Naive thymus-derived CD8-positive, alpha-beta T cell (primary cell): ENCODE data around the gene PABPC1L. TPM values are rescaled to one million over a fixed set of nuclear protein-coding genes. Genes with fewer than 3 reads are reported as not detected.

ENCODE experiments used
- ATAC-seq, 2 donors: fragments of 150-1000 bp; cut with Tn5 transposase in 1 of 2; sonication (Bioruptor Pico), chemical (Tn5 transposase) in 1 of 2; 1 replicate in 1 of 2; 2 replicates in 1 of 2; pipeline ENCODE4 v1.10.0; 2021; ENCODE audit warnings: mild to moderate bottlenecking in 2 of 2, moderate library complexity in 2 of 2
- POLR2A ChIA-PET: fragments of 350-600 bp; sonication (Branson Sonifier 250); formaldehyde crosslinking; loops from one replicate; lab custom pipeline; 2021; ENCODE audit warnings: antibody characterized with exemption; lab: Charles Lee
- DNase-seq, 10 donors: peaks; one replicate each; pipeline versions ENCODE4 v3.0.0 to v3.0.0-alpha.2; 2020 to 2022
- H3K27ac Mint-ChIP-seq, 10 donors: one replicate each; pipeline ENCODE4 v1.8.0; 2020 to 2022; ENCODE audit warnings: mild to moderate bottlenecking in 10 of 10, mixed read lengths in 10 of 10, moderate library complexity in 4 of 10, inconsistent platforms in 1 of 10
- H3K27me3 Mint-ChIP-seq, 5 donors: one replicate each; pipeline ENCODE4 v1.8.0; 2021 to 2022; ENCODE audit warnings: mixed read lengths in 5 of 5
- H3K36me3 Mint-ChIP-seq, 3 donors: one replicate each; pipeline ENCODE4 v1.8.0; 2020 to 2022; ENCODE audit warnings: mixed read lengths in 3 of 3, mild to moderate bottlenecking in 2 of 3, inconsistent platforms in 1 of 3
- H3K4me1 Mint-ChIP-seq, 4 donors: one replicate each; pipeline ENCODE4 v1.8.0; 2021 to 2022; ENCODE audit warnings: mixed read lengths in 4 of 4
- H3K4me3 Mint-ChIP-seq, 10 donors: one replicate each; pipeline ENCODE4 v1.8.0; 2020 to 2022; ENCODE audit warnings: mild to moderate bottlenecking in 10 of 10, mixed read lengths in 10 of 10, moderate library complexity in 6 of 10, inconsistent platforms in 1 of 10
- H3K9me3 Mint-ChIP-seq, 9 donors: one replicate each; pipeline ENCODE4 v1.8.0; 2020 to 2022; ENCODE audit warnings: mixed read lengths in 9 of 9, mild to moderate bottlenecking in 3 of 9, inconsistent platforms in 1 of 9, moderate library complexity in 1 of 9
- polyA plus RNA-seq, 3 donors: library from polyadenylated mRNA; unstranded; fragments of 300-500 nt; fragmentation: Illumina TruSeq; gene quantifications; one replicate each; pipeline ENCODE4 v1.2.3, GENCODE V29; 2021
- total RNA-seq, 8 experiments: library from RNA in 2 of 8; stranded (reverse) in 2 of 8; gene quantifications; one replicate each; pipeline ENCODE4 v1.2.3 and lab custom pipeline; 2021 to 2026

The PABPC1L gene
- total and polyA plus RNA-seq, 5 experiments from 2014 or later: 0.28 to 63.4 (median 0.74) TPM

DNA sequence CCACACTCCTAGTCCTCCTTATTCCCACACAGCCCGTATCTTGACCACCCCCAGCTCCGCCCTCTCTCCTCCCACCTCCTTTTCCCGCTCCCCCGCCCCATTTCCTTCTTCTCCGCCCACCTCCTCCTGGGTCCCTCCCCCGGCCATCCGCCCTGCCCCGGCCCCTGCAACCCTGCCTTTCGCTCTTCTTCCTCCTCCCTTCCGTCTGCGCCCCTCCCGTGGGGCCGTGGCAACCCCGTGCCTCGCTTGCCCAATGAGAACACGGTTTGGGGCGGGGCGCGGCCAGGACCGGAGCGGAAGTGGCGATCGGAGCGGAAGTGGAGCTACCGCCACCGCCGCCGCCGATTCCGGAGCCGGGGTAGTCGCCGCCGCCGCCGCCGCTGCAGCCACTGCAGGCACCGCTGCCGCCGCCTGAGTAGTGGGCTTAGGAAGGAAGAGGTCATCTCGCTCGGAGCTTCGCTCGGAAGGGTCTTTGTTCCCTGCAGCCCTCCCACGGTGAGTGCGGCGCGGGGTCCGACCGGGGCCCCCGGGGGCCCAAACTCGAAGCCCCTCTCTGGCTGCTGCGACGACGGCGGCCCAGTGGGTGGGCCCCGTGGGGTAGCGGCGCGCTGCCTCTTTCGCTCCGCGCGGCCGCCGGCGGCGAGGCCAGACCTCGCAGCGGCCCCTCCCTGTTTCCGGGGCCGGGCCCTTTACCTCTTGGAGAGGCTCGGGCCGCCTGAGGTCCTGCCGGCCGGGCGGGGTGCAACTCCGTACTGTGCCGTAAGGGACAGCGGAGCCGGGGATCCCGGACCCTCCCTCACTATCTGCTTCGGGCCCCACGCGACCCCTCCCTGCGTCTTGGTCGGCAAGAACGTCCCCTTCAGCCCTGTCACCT, 24.2 kb upstream of the PABPC1L start, which contains the start of gene YWHAB:
TSS of gene YWHAB (plus strand) at position 314 of the 874 bp plus-strand sequence. CDS start 15,829 bp downstream, outside the sequence.
- Mint-ChIP-seq H3K9me3 (no peaks in the 10 kb centered on the region), H3K27me3 (no peaks in the 10 kb centered on the region), H3K27ac (peak within 1 kb of the TSS; percentile 94 to 99 (median 97)), H3K4me3 (peak within 1 kb of the TSS; percentile 88 to 98 (median 96)), H3K4me1 (peaks cover 31 to 67% (median 64%) of the 10 kb centered on the region in 4 donors), H3K36me3 (peaks cover 0 to 19% (median 0%) of the 10 kb centered on the region in 3 donors)
- POLR2A ChIA-PET: interaction anchor here (0.5 to 1.8 kb wide), 18 partner anchors 11 to 906 kb away, joined by 3 to 21 read pairs (median 4); partner anchors contain the start of genes DNTTIP1, PABPC1L, STK4 and TOMM34
- DNase-seq (peak; percentile 93 to 98 (median 96)), ATAC-seq (peak; percentile 93 to 96)

DNA sequence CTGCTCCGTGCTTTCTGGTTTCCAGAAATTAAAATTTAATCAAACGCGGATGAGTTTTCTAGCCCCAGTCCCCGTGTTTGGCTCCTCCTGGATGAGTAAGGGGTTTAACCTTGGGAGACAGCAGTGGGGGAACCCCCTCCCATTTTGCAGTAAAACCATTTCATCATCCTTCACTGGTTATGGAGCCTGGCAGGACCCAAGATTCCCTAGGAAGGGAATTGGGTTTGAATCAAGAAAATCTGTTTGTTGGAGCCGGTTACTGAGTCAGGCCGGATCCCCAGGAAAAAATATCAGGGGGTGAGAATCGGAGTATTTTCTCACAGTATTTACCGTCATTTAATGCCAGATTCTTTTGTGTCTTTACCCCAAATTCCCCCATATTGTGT, 23.6 kb upstream of the PABPC1L start:
- no peaks in the 10 kb centered on the region for H3K27me3 Mint-ChIP-seq
- H3K4me3 Mint-ChIP-seq: peak overlapping the region; percentile 88 to 98 (median 96)
- H3K36me3 Mint-ChIP-seq: peaks cover 0 to 20% (median 0%) of the 10 kb centered on the region in 3 donors
- DNase-seq: no peak
- no peak for ATAC-seq
- no peaks in the 10 kb centered on the region for H3K9me3 Mint-ChIP-seq
- peaks cover 32 to 72% (median 69%) of the 10 kb centered on the region in 4 donors for H3K4me1 Mint-ChIP-seq
- POLR2A ChIA-PET: interaction anchor here (1.4 to 1.8 kb wide), 6 partner anchors 10 to 241 kb away, joined by 6 to 21 read pairs (median 12); partner anchors contain the start of genes PABPC1L, STK4 and TOMM34
- peak overlapping the region; percentile 89 to 97 (median 94) for H3K27ac Mint-ChIP-seq

DNA sequence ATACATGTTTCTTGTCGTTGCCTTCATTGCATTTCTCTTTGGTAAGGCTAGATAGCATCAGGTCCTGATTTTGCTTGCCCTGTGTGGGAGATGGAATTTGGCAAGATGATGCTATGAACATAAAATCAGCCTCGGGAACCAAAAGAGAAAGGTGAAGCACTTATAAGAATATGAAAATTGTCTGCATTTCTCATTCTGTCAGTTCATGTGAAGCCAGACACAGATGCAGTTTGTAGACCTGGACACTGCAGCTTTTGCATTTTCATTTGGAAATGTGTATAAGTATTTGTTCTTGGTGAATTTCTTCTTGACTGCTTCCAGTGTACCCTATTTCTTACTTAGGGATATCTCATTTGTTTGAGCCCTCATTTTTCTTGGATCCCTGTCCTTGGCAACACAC, 23.0 kb upstream of the PABPC1L start:
- ATAC-seq: no peak
- Mint-ChIP-seq H3K36me3 (peaks cover 0 to 22% (median 0%) of the 10 kb centered on the region in 3 donors), H3K27ac (peak overlapping the region; percentile 89 to 97 (median 94)), H3K4me3 (peak overlapping the region; percentile 88 to 98 (median 96)), H3K4me1 (peaks cover 32 to 78% (median 75%) of the 10 kb centered on the region in 4 donors), H3K9me3 (no peaks in the 10 kb centered on the region), H3K27me3 (no peaks in the 10 kb centered on the region)
- DNase-seq: no peak
- POLR2A ChIA-PET: interaction anchor here (3.8 kb wide), 1 partner anchor 22 kb away, joined by 11 read pairs; the partner anchor contains the start of gene PABPC1L

DNA sequence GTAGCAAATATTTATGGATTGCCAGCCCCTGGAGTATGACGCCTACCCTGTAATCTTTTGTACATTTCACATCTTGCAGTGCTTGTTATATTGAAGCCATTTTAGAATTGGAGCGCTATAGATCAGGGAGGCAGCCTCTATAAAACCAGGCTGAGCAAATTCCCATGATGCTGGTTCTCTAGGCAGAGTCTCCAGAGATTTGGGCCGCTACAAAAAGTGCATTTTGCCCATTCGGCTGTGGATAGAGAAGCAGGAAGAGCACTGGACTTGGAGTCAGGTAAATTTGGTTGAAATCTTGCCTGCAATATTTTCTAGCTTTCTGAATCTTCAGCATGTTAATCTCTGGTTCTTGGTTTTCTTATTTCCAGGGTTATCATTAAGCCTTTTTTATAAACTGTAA, 22.4 kb upstream of the PABPC1L start:
- peaks cover 0 to 27% (median 3%) of the 10 kb centered on the region in 3 donors for H3K36me3 Mint-ChIP-seq
- peak overlapping the region in 9 of 10 donors; percentile 54 to 97 (median 94) for H3K27ac Mint-ChIP-seq
- POLR2A ChIA-PET: interaction anchor here (0.9 to 3.8 kb wide), 3 partner anchors 14 to 216 kb away, joined by 3 to 11 read pairs (median 3); partner anchors contain the start of gene PABPC1L
- ATAC-seq (no peak), DNase-seq (no peak)
- H3K4me1 Mint-ChIP-seq: peaks cover 36 to 84% (median 80%) of the 10 kb centered on the region in 4 donors
- peak overlapping the region; percentile 88 to 98 (median 96) for H3K4me3 Mint-ChIP-seq
- no peaks in the 10 kb centered on the region for H3K9me3 Mint-ChIP-seq
- no peaks in the 10 kb centered on the region for H3K27me3 Mint-ChIP-seq

DNA sequence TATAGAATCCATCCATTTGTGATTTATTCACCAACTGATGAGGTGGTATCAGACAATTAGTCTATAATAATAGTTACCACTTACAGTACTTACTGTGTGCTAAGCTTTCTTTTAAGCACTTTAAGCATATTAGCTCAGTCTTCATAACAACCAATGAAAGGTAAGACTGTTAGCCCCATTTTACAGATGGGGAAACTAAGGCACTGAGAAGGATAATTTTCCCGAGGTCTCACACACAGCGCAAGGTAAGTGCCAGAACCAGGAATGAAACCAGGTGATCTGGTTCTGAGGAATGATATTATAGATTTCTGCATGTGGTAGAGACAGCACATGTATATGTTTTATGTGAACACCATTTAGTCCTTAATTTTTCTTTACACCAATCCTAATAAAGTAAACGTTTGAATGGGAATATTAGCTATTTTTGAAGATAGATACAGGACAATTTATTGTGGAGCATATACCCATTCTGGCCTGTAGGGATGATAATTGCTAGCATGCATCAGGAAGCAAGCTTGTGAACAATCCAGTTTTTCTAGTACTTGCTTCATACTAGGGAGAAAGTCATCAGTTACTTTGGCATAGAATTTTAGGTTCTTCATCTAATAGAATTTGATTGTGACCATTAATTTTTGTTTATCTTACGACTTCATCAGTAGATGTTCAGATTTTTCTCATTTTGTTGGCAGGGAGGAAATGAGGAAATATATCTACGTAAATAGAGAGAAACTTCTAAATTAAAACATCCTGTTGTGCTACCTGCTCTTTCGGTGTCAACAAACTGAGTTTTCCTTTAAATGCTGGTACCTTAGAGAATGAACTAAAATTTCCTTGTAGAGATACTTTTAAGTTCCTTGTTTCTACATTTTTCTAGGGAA, 21.4 kb upstream of the PABPC1L start:
- DNase-seq: no peak
- Mint-ChIP-seq H3K27ac (peak overlapping the region; percentile 64 to 97 (median 84)), H3K4me1 (peaks cover 36 to 87% (median 82%) of the 10 kb centered on the region in 4 donors), H3K9me3 (no peaks in the 10 kb centered on the region), H3K4me3 (peak overlapping the region; percentile 88 to 98 (median 96)), H3K27me3 (no peaks in the 10 kb centered on the region), H3K36me3 (peaks cover 0 to 29% (median 3%) of the 10 kb centered on the region in 3 donors)
- no peak for ATAC-seq
- POLR2A ChIA-PET: interaction anchor here (0.6 to 3.8 kb wide), 6 partner anchors 15 to 217 kb away, joined by 3 to 11 read pairs (median 3); partner anchors contain the start of gene PABPC1L

DNA sequence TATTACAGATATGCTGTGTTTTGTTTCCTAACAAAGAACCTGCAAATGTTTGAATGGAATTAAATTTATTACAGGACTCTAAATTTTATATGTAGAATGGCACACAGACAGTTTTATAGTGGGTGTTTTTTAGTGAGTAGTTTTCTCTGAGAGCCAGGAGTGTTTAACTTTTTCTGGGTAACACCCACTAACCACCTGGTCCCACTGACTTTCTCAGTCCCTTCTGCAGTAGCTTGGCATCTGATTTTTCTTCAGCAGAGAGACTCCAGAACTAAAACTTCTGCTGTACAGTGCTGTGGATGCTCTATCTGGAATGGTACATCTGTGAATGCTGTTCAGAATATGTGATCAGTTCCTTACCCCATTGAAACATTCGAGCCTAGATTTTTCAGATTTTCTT, 18.0 kb upstream of the PABPC1L start:
- peak overlapping the region in 9 of 10 donors; percentile 0 to 87 (median 69) for H3K27ac Mint-ChIP-seq

DNA sequence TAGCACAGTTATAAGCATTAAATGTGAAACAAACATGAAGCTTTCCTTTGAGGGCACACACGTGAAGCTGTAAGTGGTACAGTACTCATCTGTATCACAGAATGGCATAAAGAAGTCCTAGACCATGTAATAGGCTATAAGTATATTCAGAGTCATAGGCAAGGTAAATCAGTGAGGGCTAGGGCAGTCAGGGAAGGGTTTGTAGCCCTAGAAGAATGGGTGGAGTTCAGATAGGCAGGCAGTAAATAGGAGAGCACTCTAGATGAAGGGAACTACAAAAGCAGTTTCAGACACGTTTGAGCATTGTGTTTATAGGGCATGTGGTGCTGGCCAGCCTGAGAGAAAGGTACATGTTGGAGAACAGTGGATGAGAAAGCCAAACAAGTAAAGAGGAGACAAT, 14.9 kb upstream of the PABPC1L start:
- Mint-ChIP-seq H3K4me1 (peaks cover 40 to 91% (median 86%) of the 10 kb centered on the region in 4 donors), H3K36me3 (peaks cover 0 to 46% (median 3%) of the 10 kb centered on the region in 3 donors), H3K27ac (peak overlapping the region; percentile 17 to 92 (median 63)), H3K27me3 (no peaks in the 10 kb centered on the region), H3K4me3 (peak overlapping the region in 9 of 10 donors; percentile 23 to 62 (median 39)), H3K9me3 (no peaks in the 10 kb centered on the region)
- POLR2A ChIA-PET: no interaction called here
- DNase-seq: no peak
- ATAC-seq: peak; percentile 20 to 34

More for the DNA sequence above, 18.0 kb upstream of the PABPC1L start:
- Mint-ChIP-seq H3K36me3 (peaks cover 0 to 51% (median 3%) of the 10 kb centered on the region in 3 donors), H3K27me3 (no peaks in the 10 kb centered on the region), H3K4me1 (peaks cover 48 to 97% (median 92%) of the 10 kb centered on the region in 4 donors), H3K9me3 (no peaks in the 10 kb centered on the region), H3K4me3 (peak overlapping the region; percentile 2 to 65 (median 56))
- peak in 1 of 2 donors; percentile 10 for ATAC-seq
- DNase-seq: no peak
- POLR2A ChIA-PET: interaction anchor here (1.0 kb wide), 1 partner anchor 14 kb away, joined by 4 read pairs; no protein-coding TSS in a partner anchor

DNA sequence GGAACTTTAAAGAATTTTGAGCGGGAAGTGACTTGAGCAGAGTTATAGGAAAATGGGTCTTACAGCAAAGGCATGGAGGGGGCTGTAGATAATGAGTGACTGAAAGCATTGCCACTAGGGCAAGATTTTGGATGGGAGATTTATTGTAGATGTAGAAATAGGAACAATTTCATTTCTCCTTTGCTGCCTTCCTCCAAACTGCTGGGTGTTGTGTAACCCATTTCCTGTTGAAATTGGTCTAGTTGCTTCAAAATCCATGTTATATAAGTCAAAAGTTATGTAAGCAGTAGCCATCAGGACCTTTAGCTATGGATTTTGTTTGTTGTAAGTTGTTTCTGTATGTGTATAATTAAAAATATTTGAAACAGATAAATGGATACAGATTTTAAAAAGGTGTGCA, 13.3 kb upstream of the PABPC1L start:
- Mint-ChIP-seq H3K27ac (peak overlapping the region; percentile 27 to 92 (median 74)), H3K36me3 (peaks cover 0 to 52% (median 3%) of the 10 kb centered on the region in 3 donors), H3K27me3 (no peaks in the 10 kb centered on the region), H3K4me3 (peak overlapping the region in 9 of 10 donors; percentile 13 to 61 (median 43)), H3K9me3 (no peaks in the 10 kb centered on the region), H3K4me1 (peaks cover 42 to 91% (median 87%) of the 10 kb centered on the region in 4 donors)
- POLR2A ChIA-PET: interaction anchor here (1.2 to 1.5 kb wide), 3 partner anchors 11 to 14 kb away, joined by 3 to 9 read pairs (median 8); partner anchors contain the start of genes PABPC1L and YWHAB
- ATAC-seq: no peak
- no peak for DNase-seq

DNA sequence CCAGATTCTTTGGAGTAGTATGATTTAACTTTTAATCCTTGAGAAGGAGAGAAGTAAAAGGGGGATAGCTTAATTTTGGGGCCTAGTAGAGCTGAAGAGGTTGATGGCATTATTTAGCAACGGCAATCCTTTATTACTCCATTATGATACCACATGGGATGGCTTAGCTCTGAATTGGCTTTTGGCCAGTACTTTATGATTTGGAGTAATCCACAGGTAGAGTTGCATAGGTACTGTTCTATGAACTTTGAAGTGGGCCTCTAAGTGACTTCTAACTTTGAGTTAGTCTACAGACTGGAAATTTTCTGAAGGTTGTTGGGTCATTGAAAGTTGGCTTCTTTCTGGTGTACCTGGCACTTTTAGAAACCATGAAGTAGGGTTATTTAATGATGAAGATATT, 12.7 kb upstream of the PABPC1L start:
- POLR2A ChIA-PET: interaction anchor here (1.5 kb wide), 2 partner anchors 12 kb away, joined by 8 to 9 read pairs; partner anchors contain the start of genes PABPC1L and YWHAB
- H3K9me3 Mint-ChIP-seq: no peaks in the 10 kb centered on the region

DNA sequence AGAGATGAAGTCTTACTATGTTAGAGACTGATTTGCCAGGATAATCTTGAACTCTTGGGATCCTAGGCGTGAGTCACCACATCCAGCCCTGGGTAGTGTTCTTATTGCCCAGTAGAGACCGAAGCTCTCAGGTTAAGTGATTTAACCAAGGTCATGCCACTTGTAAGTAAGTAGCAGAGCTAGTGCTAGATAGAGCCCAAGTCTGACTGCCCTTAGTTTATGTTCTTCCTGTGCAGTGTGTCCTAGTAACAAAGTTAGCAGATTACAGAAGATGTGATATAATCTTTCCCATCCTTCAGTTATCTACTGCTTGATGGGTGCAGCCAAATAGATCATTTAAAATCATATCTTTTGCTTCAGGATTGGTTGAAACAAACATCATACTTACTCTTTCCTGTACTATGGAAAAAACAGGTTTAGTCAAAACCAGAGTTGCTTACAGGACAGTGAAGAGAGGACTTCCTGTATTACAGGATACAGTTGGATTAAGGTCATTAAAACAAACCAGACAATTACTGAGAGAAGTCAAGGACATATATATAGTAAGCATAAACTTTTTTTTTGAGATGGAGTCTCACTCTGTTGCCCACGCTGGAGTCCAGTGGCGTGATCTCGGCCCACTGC, 9.5 kb upstream of the PABPC1L start:
- Mint-ChIP-seq H3K27me3 (no peaks in the 10 kb centered on the region), H3K4me1 (peaks cover 27 to 66% (median 58%) of the 10 kb centered on the region in 4 donors), H3K27ac (peak overlapping the region in 9 of 10 donors; percentile 32 to 91 (median 68)), H3K9me3 (no peaks in the 10 kb centered on the region), H3K36me3 (peaks cover 0 to 60% (median 19%) of the 10 kb centered on the region in 3 donors), H3K4me3 (peak overlapping the region in 2 of 10 donors; percentile 8 to 12)
- ATAC-seq: no peak
- POLR2A ChIA-PET: no interaction called here
- no peak for DNase-seq

More for the DNA sequence above, 12.7 kb upstream of the PABPC1L start:
- no peak for DNase-seq
- no peak for ATAC-seq
- peak overlapping the region in 8 of 10 donors; percentile 4 to 61 (median 40) for H3K4me3 Mint-ChIP-seq
- H3K27ac Mint-ChIP-seq: peak overlapping the region in 9 of 10 donors; percentile 31 to 92 (median 72)
- H3K4me1 Mint-ChIP-seq: peaks cover 40 to 90% (median 83%) of the 10 kb centered on the region in 4 donors
- no peaks in the 10 kb centered on the region for H3K27me3 Mint-ChIP-seq
- peaks cover 0 to 51% (median 1%) of the 10 kb centered on the region in 3 donors for H3K36me3 Mint-ChIP-seq

DNA sequence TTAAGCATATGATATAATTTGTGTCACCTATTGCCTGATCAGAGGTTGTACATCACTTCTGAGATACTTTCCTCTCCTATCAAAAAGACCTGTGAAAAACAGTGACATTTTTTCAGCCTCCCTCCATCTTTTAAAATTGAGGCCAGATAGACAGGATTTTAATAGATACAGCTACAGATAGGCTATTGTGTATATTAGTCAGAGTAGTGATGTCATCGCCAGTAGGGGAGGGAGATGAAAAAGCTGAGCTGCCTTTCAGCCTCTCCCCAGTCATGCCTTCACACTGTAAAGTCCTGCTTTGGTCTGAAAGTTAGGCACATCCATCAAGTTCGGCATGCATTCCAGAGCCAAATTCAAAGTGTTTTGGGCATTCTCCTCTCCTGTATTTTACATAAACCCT, 7.9 kb upstream of the PABPC1L start:
- ATAC-seq (no peak), DNase-seq (no peak)
- Mint-ChIP-seq H3K27ac (peak overlapping the region in 1 of 10 donors; percentile 11), H3K36me3 (peaks cover 4 to 72% (median 23%) of the 10 kb centered on the region in 3 donors), H3K9me3 (no peaks in the 10 kb centered on the region), H3K4me3 (no peak overlapping the region), H3K27me3 (no peaks in the 10 kb centered on the region), H3K4me1 (peaks cover 15 to 50% (median 42%) of the 10 kb centered on the region in 4 donors)
- POLR2A ChIA-PET: interaction anchor here (0.5 kb wide), 1 partner anchor 12 kb away, joined by 3 read pairs; no protein-coding TSS in a partner anchor
